Neural progenitor cell (in vitro differentiated cells): ENCODE measurements around the gene BAX. TPM values are rescaled to one million over a fixed set of nuclear protein-coding genes. Genes with fewer than 3 reads are reported as not detected.
A peak's percentile ranks its signal among the peaks of the same experiment; 100 is the strongest.

Experiments
- DNase-seq: peaks from one replicate; pipeline ENCODE4 v3.0.0-alpha.2; 2016; ENCODE audit warnings: low spot score
- H2AFZ ChIP-seq: fragments of 200-600 bp; sonication (generic); replicated peaks from 2 replicates; pipeline ENCODE4 v1.6.1; 2016; ENCODE audit warnings: antibody characterized with exemption
- H3F3A ChIP-seq: fragments of 200-600 bp; sonication (generic); 2 replicates; pipeline ENCODE4 v1.6.1; 2016; ENCODE audit warnings: antibody characterized with exemption, low read depth
- H3K27ac ChIP-seq: fragments of 200-600 bp; sonication (generic); 2 replicates; pipeline ENCODE4 v1.5.1; 2016; ENCODE audit warnings: mild to moderate bottlenecking
- H3K27me3 ChIP-seq: fragments of 200-600 bp; sonication (generic); 2 replicates; pipeline ENCODE4 v1.6.1; 2016; ENCODE audit warnings: mild to moderate bottlenecking, moderate library complexity
- H3K36me3 ChIP-seq: fragments of 200-600 bp; sonication (generic); 2 replicates; pipeline ENCODE4 v1.5.1; 2016
- H3K4me1 ChIP-seq: fragments of 200-600 bp; sonication (generic); 2 replicates; pipeline ENCODE4 v1.6.1; 2016; ENCODE audit warnings: mixed run types
- H3K4me2 ChIP-seq: fragments of 200-600 bp; sonication (generic); 2 replicates; pipeline ENCODE4 v1.6.1; 2016
- H3K4me3 ChIP-seq: fragments of 200-600 bp; sonication (generic); 2 replicates; pipeline ENCODE4 v1.5.1; 2016
- H3K79me2 ChIP-seq: fragments of 200-600 bp; sonication (generic); 2 replicates; pipeline ENCODE4 v1.6.1; 2016; ENCODE audit warnings: low read depth
- H3K9ac ChIP-seq: fragments of 200-600 bp; sonication (generic); 2 replicates; pipeline ENCODE4 v1.6.1; 2016
- H3K9me3 ChIP-seq: fragments of 200-600 bp; sonication (generic); 2 replicates; pipeline ENCODE4 v1.5.1; 2016; ENCODE audit warnings: low read depth
- H4K20me1 ChIP-seq: fragments of 200-600 bp; sonication (generic); 2 replicates; pipeline ENCODE4 v1.6.1; 2016; ENCODE audit warnings: low read depth
- H3K27ac Mint-ChIP-seq: 3 replicates; pipeline ENCODE4 v1.8.0; 2021; ENCODE audit warnings: mixed read lengths
- H3K27me3 Mint-ChIP-seq: 2 replicates; pipeline ENCODE4 v1.8.0; 2022; ENCODE audit warnings: low read depth, mild to moderate bottlenecking, inconsistent platforms, moderate library complexity, mixed read lengths; ENCODE audit not compliant: insufficient read depth
- H3K36me3 Mint-ChIP-seq: 3 replicates; pipeline ENCODE4 v1.8.0; 2021; ENCODE audit warnings: mixed read lengths
- H3K4me1 Mint-ChIP-seq: 3 replicates; pipeline ENCODE4 v1.8.0; 2021; ENCODE audit warnings: mixed read lengths
- H3K4me3 Mint-ChIP-seq: 3 replicates; pipeline ENCODE4 v1.8.0; 2021; ENCODE audit warnings: mild to moderate bottlenecking, moderate library complexity, mixed read lengths
- H3K9me3 Mint-ChIP-seq: 3 replicates; pipeline ENCODE4 v1.8.0; 2020; ENCODE audit warnings: mixed read lengths
- EZH2 ChIP-seq: fragments of 200-600 bp; sonication (generic); IDR thresholded peaks from 2 replicates; pipeline ENCODE4 v1.6.1; 2017; ENCODE audit warnings: antibody characterized with exemption, mild to moderate bottlenecking, moderate library complexity
- EZH2phosphoT487 ChIP-seq: fragments of 200-600 bp; sonication (generic); IDR thresholded peaks from 2 replicates; pipeline ENCODE4 v1.6.1; 2017; ENCODE audit warnings: antibody characterized with exemption
- total RNA-seq: library from RNA; depleted of rRNA; stranded (reverse); fragments of >200 nt; gene quantifications from 2 replicates; pipeline ENCODE4 v1.2.3, GENCODE V29; 2015; ENCODE audit warnings: low replicate concordance
- TF ChIP-seq, protein P1 (sequence below): fragments of 200-600 bp; sonication (generic); IDR thresholded peaks from 2 replicates; pipeline ENCODE4 v1.5.1; 2017; ENCODE audit warnings: antibody characterized with exemption, mild to moderate bottlenecking

BAX gene
- total RNA-seq, 1 donor from 2014 or later, result 35.8 TPM

- Histone ChIP-seq H3K27me3 (no peaks in the 10 kb centered on the region), H4K20me1 (peaks cover 35% of the 10 kb centered on the region), H3K79me2 (peaks cover 76% of the 10 kb centered on the region), H3K4me1 (peaks cover 16% of the 10 kb centered on the region), H3K4me3 (peak overlapping the region; percentile 91), H3K27ac (no peak overlapping the region), H2AFZ (no peak overlapping the region), H3K9me3 (no peaks in the 10 kb centered on the region), H3K36me3 (no peaks in the 10 kb centered on the region), H3K9ac (peak overlapping the region; percentile 80), H3F3A (peaks cover 17% of the 10 kb centered on the region), H3K4me2 (peak overlapping the region; percentile 99)
- H3K36me3 Mint-ChIP-seq, result peaks cover 4% of the 10 kb centered on the region
- H3K27ac Mint-ChIP-seq, result peak overlapping the region; percentile 96
- no peaks in the 10 kb centered on the region for H3K9me3 Mint-ChIP-seq
- TF ChIP-seq EZH2, result no peak
- TF ChIP-seq EZH2phosphoT487, result no peak
- TF ChIP-seq, protein P1, sequence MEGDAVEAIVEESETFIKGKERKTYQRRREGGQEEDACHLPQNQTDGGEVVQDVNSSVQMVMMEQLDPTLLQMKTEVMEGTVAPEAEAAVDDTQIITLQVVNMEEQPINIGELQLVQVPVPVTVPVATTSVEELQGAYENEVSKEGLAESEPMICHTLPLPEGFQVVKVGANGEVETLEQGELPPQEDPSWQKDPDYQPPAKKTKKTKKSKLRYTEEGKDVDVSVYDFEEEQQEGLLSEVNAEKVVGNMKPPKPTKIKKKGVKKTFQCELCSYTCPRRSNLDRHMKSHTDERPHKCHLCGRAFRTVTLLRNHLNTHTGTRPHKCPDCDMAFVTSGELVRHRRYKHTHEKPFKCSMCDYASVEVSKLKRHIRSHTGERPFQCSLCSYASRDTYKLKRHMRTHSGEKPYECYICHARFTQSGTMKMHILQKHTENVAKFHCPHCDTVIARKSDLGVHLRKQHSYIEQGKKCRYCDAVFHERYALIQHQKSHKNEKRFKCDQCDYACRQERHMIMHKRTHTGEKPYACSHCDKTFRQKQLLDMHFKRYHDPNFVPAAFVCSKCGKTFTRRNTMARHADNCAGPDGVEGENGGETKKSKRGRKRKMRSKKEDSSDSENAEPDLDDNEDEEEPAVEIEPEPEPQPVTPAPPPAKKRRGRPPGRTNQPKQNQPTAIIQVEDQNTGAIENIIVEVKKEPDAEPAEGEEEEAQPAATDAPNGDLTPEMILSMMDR, result no peak
- H3K4me1 Mint-ChIP-seq, result peaks cover 23% of the 10 kb centered on the region
- no peak for DNase-seq
- peaks cover 4% of the 10 kb centered on the region for H3K27me3 Mint-ChIP-seq
- peak overlapping the region; percentile 100 for H3K4me3 Mint-ChIP-seq
Observed at GRCh38 chr19:48994035-48994386, 39.3 kb downstream of the BAX start.

- Histone ChIP-seq H3K27ac (no peak overlapping the region), H3F3A (peaks cover 16% of the 10 kb centered on the region), H3K27me3 (no peaks in the 10 kb centered on the region), H3K36me3 (no peaks in the 10 kb centered on the region), H3K79me2 (peaks cover 56% of the 10 kb centered on the region), H3K9ac (no peak overlapping the region), H3K9me3 (no peaks in the 10 kb centered on the region), H3K4me2 (no peak overlapping the region), H3K4me3 (no peak overlapping the region), H3K4me1 (peaks cover 11% of the 10 kb centered on the region), H2AFZ (no peak overlapping the region), H4K20me1 (peaks cover 23% of the 10 kb centered on the region)
- Mint-ChIP-seq H3K9me3 (no peaks in the 10 kb centered on the region), H3K27ac (no peak overlapping the region), H3K36me3 (no peaks in the 10 kb centered on the region), H3K4me1 (peaks cover 25% of the 10 kb centered on the region), H3K27me3 (peaks cover 4% of the 10 kb centered on the region), H3K4me3 (no peak overlapping the region)
- TF ChIP-seq, protein P1, result peak; percentile 63
- TF ChIP-seq EZH2phosphoT487, result no peak
- peak; percentile 88 for DNase-seq
Observed at GRCh38 chr19:48997972-48998371, 43.3 kb downstream of the BAX start.

DNA sequence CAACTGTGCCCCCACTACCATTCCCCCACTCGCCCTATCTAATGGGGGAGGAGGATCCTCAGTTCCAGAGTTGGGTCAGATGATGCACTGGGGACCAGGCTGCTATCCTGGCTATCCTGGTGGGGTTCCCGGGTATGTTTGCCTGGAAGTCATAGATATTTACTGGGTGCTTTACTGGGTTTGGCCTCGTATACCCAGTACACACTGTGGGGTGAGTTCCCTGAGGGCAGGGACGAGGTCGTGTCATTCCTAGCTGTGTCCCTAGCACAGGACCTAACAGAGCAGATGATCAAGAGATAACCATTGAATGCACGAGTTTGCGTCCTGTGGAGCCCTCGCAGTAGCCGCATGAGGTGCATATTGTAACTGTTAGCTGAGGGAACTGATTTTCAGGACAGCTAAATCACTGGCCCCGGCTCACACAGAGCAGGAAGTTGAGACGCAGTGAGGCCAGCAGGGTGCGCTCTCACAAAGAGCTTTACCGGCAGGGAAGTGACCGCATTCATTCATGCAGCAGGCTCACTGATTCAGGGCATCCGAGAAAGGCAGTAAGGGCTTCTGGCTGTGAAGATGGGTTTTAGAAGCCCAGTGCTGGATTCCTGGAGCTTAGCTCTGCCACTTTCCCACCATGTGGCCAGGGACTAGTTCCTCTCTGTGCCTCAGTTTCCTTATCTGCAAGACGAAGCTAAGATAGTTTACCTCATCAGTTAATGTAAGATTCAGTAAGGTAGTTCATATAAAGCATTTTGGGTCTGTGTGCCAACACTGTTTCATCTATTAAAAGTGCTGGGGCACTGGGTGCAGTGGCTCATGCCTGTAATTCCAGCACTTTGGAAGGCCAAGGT is 45.0 kb downstream of the BAX start:
- Mint-ChIP-seq H3K9me3 (no peaks in the 10 kb centered on the region), H3K36me3 (peaks cover 3% of the 10 kb centered on the region), H3K4me1 (peaks cover 19% of the 10 kb centered on the region), H3K27me3 (peaks cover 4% of the 10 kb centered on the region), H3K27ac (peak overlapping the region; percentile 74), H3K4me3 (no peak overlapping the region)
- H2AFZ ChIP-seq, result no peak overlapping the region
- H3K9ac ChIP-seq, result no peak overlapping the region
- H3K27ac ChIP-seq, result no peak overlapping the region
- TF ChIP-seq, protein P1, result peak; percentile 87
- no peak for TF ChIP-seq EZH2
- no peak for TF ChIP-seq EZH2phosphoT487
- peaks cover 11% of the 10 kb centered on the region for H3F3A ChIP-seq
- H3K36me3 ChIP-seq, result no peaks in the 10 kb centered on the region
- H3K4me1 ChIP-seq, result peaks cover 6% of the 10 kb centered on the region
- no peak overlapping the region for H3K4me3 ChIP-seq
- no peaks in the 10 kb centered on the region for H3K27me3 ChIP-seq
- H3K4me2 ChIP-seq, result no peak overlapping the region
- no peaks in the 10 kb centered on the region for H3K9me3 ChIP-seq
- peak; percentile 88 for DNase-seq
- H3K79me2 ChIP-seq, result peaks cover 47% of the 10 kb centered on the region
- H4K20me1 ChIP-seq, result peaks cover 21% of the 10 kb centered on the region
